Natural killer cell treated with Interleukin-12 subunit alpha and Interleukin-12 subunit beta and Interleukin-15 and Interleukin-18, amount 100 ng/mL, for 72 hours (primary cell): ENCODE measurements around the gene VENTX. TPM values are rescaled to one million over a fixed set of nuclear protein-coding genes. Genes with fewer than 3 reads are reported as not detected.
A peak's percentile ranks its signal among the peaks of the same experiment; 100 is the strongest.
"Not testable (repeated sequence)": the region's sequence is repeated elsewhere in the genome, so short reads cannot be mapped to it uniquely, and the experiment has no call there.

Experiments used
- ATAC-seq, 2 donors: fragments of 150-1000 bp; cut with Tn5 transposase in 1 of 2; sonication (Bioruptor Pico), chemical (Tn5 transposase) in 1 of 2; 2 replicates each; pipeline ENCODE4 v1.10.0; 2021
- DNase-seq: peaks from one replicate; pipeline ENCODE4 v3.0.0; 2022; ENCODE audit warnings: low spot score
- H3K27ac Mint-ChIP-seq, 2 donors: 1 replicate in 1 of 2; 2 replicates in 1 of 2; pipeline ENCODE4 v1.8.0; 2022; ENCODE audit warnings: mixed read lengths in 2 of 2, mild to moderate bottlenecking in 1 of 2, moderate library complexity in 1 of 2
- H3K27me3 Mint-ChIP-seq, 2 donors: 1 replicate in 1 of 2; 2 replicates in 1 of 2; pipeline ENCODE4 v1.8.0; 2022; ENCODE audit warnings: mixed read lengths in 2 of 2
- H3K36me3 Mint-ChIP-seq: one replicate; pipeline ENCODE4 v1.8.0; 2022; ENCODE audit warnings: mixed read lengths
- H3K4me1 Mint-ChIP-seq, 2 donors: 1 replicate in 1 of 2; 2 replicates in 1 of 2; pipeline ENCODE4 v1.8.0; 2022; ENCODE audit warnings: low read depth in 2 of 2, mixed read lengths in 2 of 2, mild to moderate bottlenecking in 1 of 2
- H3K4me3 Mint-ChIP-seq: one replicate; pipeline ENCODE4 v1.8.0; 2022; ENCODE audit warnings: mixed read lengths
- H3K9me3 Mint-ChIP-seq: 2 replicates; pipeline ENCODE4 v1.8.0; 2022; ENCODE audit warnings: mixed read lengths
- total RNA-seq, 2 donors: library from RNA; stranded (reverse); gene quantifications; one replicate each; pipeline ENCODE4 v1.2.3, GENCODE V29; 2022

Gene VENTX
- total RNA-seq, 2 donors from 2014 or later = not detected

DNA sequence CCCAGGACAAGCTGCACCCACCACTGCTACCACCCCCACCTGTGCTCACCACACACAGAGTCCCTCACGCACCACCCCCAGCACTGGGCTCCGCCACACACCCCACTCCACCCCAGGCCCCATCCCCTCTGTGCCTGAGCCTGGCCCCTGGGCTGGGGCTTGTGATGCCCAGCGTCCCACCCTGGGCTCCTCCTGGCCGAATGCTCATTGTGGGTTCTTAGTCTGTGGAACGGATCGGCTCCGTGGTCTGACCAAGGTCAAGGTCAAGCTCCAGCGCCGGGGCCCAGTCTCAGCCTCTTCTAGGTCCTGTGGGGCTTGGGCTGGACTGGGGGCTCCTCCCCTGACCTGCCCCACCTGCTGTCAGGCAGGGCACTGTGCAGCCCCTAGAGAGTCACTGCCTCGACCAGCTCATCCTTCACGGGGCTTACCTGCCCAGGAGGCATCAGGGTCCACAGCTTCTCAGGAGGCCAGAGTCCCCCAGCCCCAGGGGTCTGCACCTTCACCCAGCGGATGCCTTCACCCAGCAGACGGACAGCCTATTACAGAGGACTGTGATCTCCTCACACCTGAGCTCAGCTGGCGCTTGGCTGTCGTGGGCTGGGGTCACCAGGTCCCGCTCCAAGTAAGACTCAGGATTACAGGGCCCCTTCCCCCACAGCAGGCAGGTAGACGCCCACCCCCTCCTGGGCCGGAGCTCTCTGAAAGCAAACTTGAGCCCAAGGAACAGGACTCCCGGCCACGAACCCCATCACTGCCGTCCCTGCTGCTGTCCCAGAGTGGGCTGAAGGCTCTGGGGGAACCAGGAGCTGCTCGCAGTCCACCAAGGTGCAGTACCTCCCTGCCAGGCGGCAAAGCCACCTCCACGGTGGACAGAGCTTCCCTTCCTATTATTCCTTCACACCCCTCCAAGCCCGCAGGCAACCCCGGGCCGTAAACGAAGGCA lies 22.9 kb upstream of the VENTX start:
- Mint-ChIP-seq H3K4me1 (peaks cover 0 to 3% of the 10 kb centered on the region in 2 donors), H3K9me3 (no peaks in the 10 kb centered on the region), H3K27me3 (no peaks in the 10 kb centered on the region), H3K4me3 (no peak overlapping the region), H3K36me3 (no peaks in the 10 kb centered on the region), H3K27ac (no peak overlapping the region)
- peak in 1 of 2 donors; percentile 23 for ATAC-seq
- no peak for DNase-seq

DNA sequence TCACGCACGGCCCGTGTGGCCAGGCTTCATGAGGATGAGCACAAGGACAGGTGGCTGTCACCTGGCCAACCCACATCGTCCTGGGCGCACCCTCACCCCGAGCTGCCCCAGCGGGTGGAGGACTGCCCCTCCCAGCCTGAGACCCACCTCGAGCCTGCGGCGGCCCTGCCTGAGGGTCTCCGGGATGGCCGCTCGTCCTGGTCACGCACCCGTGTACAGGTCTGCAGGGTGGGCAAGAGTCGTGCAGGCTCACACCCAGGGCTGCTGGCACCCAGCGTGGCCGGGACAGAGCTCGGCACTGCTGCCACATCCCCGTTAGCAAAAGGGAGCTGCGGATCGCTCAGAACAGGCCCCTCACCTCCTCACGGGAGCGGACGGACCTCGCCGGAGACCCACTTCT lies 22.1 kb upstream of the VENTX start:
- Mint-ChIP-seq H3K36me3 (no peaks in the 10 kb centered on the region), H3K4me3 (no peak overlapping the region), H3K9me3 (no peaks in the 10 kb centered on the region), H3K4me1 (peaks cover 0 to 3% of the 10 kb centered on the region in 2 donors), H3K27ac (no peak overlapping the region), H3K27me3 (no peaks in the 10 kb centered on the region)
- DNase-seq = no peak
- no peak for ATAC-seq

DNA sequence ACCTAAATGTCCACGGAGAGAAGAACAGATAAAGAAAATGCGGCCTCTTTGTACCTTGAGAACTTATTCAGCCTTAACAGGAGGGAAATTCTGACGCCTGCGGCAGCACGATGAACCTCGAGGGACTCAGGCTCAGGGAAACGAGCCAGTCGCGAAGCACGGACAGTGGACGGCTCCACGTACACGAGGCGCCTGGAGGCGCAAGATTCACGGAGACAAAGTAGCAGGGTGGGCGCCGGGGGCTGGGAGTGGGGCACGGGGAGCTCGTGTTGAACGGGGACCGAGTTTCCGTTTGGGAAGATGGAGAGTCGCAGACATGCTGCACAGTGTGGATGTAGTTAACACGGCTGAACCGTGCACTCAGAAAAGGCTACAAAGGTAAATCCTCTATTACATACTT lies 20.9 kb upstream of the VENTX start:
- peaks cover 0 to 3% of the 10 kb centered on the region in 2 donors for H3K4me1 Mint-ChIP-seq
- peaks cover 8 to 9% of the 10 kb centered on the region in 2 donors for H3K27me3 Mint-ChIP-seq
- no peaks in the 10 kb centered on the region for H3K36me3 Mint-ChIP-seq

DNA sequence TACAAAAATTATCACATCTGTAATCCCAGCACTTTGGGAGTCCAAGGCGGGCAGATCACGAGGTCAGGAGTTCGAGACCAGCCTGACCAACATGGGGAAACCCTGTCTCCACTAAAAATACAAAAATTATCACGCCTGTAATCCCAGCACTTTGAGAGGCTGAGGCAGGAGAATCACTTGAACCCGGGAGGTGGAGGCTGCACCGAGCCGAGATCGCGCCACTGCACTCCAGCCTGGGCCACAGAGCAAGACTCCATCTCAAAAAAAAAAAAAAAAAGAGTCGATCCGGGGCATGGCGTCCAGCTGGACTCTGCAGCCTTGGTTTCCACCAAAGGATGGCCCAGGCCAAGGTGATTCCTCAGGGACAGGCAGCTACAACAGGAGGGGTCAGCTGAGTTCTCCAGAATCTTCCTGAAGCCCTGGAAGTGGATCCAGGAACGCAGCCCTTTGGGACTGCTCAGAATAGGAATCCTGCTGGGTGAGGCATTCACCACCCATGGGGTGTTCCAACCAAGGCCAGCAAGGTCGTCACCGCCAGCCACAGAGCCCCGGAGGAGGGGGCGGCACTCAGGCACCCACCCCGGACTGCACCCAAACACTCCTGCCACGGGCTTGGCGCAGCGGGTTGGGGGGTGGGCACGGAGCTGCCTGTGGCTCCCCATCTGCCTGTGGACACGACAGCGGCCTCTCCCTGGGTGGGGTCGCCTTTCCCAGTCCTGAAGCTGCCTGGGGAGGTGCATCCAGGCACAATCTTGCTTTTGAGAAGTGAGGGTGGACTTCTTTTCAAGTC lies 19.7 kb upstream of the VENTX start:
- Mint-ChIP-seq H3K36me3 (no peaks in the 10 kb centered on the region), H3K27me3 (peaks cover 8 to 9% of the 10 kb centered on the region in 2 donors), H3K4me1 (no peaks in the 10 kb centered on the region), H3K9me3 (no peaks in the 10 kb centered on the region), H3K27ac (no peak overlapping the region), H3K4me3 (no peak overlapping the region)
- no peak for DNase-seq
- peak in 1 of 2 donors; percentile 10 for ATAC-seq

More for the DNA sequence above, 20.9 kb upstream of the VENTX start:
- Mint-ChIP-seq H3K9me3 (no peaks in the 10 kb centered on the region), H3K27ac (no peak overlapping the region), H3K4me3 (no peak overlapping the region)
- no peak for ATAC-seq
- no peak for DNase-seq

DNA sequence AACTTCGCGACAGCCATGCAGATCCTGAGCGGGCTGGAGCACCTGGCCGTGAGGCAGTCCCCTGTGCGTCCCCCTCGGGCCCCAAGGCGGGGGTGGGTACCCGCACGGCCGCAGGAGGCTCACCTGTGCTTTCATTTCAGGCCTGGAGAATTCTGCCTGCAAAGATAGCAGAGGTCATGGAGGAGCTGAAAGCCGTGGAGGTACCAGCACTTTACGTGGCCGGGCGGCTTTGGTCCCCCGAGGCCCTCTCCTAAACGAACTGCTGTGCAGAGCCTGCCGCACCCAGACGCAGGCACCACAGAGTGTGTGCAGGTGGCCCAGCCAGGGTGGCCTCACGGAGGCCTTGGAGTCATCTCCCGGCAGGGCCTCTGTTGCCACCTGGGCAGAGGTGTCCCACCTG lies 18.8 kb upstream of the VENTX start:
- no peak for DNase-seq
- no peak for ATAC-seq
- H3K4me3 Mint-ChIP-seq = no peak overlapping the region
- no peak overlapping the region for H3K27ac Mint-ChIP-seq
- H3K4me1 Mint-ChIP-seq = no peaks in the 10 kb centered on the region
- H3K9me3 Mint-ChIP-seq = no peaks in the 10 kb centered on the region
- peaks cover 8 to 10% of the 10 kb centered on the region in 2 donors for H3K27me3 Mint-ChIP-seq
- H3K36me3 Mint-ChIP-seq = no peaks in the 10 kb centered on the region

DNA sequence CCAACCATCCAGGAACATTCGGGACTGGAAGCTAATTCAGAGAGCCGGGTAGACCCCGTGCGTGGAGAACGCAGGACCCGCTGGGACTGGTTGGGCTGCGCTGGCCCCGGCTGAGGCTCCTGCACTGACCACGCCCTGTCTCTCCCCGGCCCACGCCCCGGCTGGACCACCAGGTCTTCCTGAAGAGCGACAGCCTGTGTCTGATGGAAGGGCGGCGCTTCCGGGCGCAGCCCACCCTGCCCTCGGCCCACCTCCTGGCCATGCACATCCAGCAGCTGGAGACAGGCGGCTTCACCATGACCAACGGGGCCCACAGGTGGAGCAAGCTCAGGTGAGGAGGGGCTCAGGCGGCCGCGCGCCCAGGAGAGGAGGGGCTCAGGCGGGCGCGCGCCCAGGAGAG lies 17.9 kb upstream of the VENTX start:
- Mint-ChIP-seq H3K27ac (no peak overlapping the region), H3K27me3 (peaks cover 8 to 10% of the 10 kb centered on the region in 2 donors), H3K4me1 (no peaks in the 10 kb centered on the region), H3K9me3 (no peaks in the 10 kb centered on the region), H3K4me3 (no peak overlapping the region), H3K36me3 (no peaks in the 10 kb centered on the region)
- DNase-seq (no peak), ATAC-seq (no peak)

DNA sequence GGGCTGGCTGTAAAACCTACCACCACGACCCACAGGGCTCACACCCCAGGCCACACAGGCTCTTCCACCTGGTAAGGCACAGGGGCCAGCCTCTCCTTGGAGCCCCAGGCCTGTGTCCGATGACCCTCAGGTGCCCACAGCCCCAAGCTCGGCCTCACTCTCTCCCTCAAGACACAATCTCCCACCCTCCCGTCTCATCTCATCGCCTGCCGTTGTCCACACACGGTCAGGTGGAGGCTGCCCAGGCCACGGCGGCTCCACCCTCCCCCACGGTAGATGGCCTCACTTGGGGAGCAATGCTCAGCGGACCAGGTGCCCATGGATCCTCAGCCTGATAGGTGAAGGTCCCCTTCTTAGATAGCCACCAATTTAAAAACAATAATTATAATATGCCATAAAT lies 16.3 kb upstream of the VENTX start:
- Mint-ChIP-seq H3K27me3 (peaks cover 8 to 10% of the 10 kb centered on the region in 2 donors), H3K27ac (no peak overlapping the region), H3K4me3 (no peak overlapping the region), H3K4me1 (peaks cover 0 to 2% of the 10 kb centered on the region in 2 donors), H3K36me3 (no peaks in the 10 kb centered on the region), H3K9me3 (no peaks in the 10 kb centered on the region)
- ATAC-seq (peak; percentile 15 to 16), DNase-seq (no peak)

DNA sequence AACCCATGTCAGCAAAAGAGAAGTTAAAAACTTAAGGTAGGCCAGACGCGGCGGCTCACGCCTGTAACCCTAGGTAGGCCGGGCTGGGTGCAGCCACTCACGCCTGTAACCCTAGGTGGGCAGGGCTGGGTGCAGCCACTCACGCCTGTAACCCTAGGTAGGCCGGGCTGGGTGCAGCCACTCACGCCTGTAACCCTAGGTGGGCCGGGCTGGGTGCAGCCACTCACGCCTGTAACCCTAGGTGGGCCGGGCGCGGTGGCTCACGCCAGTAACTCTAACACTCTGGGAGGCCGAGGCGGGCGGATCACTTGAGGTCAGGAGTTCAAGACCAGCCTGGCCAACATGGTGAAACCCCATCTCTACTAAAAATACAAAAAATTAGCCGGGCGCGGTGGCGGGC lies 15.9 kb upstream of the VENTX start:
- H3K27me3 Mint-ChIP-seq = peaks cover 8 to 15% of the 10 kb centered on the region in 2 donors
- H3K4me1 Mint-ChIP-seq, H3K36me3 Mint-ChIP-seq, H3K9me3 Mint-ChIP-seq, ATAC-seq, H3K4me3 Mint-ChIP-seq, DNase-seq, H3K27ac Mint-ChIP-seq: not testable (repeated sequence)

DNA sequence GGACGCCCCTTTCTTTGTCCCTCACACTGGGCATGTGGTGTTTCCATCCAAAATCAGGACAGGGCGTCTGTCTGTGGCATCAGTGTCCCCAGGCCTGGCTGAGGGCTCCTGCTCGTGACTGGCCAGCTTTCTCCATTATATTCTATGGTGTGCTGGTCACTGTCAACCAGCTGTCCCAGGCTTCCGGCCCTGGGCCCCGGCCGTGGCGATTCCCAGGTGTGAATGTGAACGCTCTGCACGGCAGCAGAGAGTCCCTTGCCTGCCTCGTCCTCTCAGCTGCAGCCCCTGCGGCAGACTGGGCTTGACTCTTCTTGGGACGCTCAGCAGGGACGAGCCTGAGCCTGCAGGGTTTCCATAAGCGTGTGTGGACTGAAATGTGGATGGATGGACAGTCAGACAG lies 13.6 kb upstream of the VENTX start:
- Mint-ChIP-seq H3K27ac (no peak overlapping the region), H3K4me3 (no peak overlapping the region), H3K9me3 (no peaks in the 10 kb centered on the region), H3K27me3 (peaks cover 19 to 27% of the 10 kb centered on the region in 2 donors), H3K4me1 (peaks cover 0 to 5% of the 10 kb centered on the region in 2 donors), H3K36me3 (no peaks in the 10 kb centered on the region)
- DNase-seq = no peak
- no peak for ATAC-seq

DNA sequence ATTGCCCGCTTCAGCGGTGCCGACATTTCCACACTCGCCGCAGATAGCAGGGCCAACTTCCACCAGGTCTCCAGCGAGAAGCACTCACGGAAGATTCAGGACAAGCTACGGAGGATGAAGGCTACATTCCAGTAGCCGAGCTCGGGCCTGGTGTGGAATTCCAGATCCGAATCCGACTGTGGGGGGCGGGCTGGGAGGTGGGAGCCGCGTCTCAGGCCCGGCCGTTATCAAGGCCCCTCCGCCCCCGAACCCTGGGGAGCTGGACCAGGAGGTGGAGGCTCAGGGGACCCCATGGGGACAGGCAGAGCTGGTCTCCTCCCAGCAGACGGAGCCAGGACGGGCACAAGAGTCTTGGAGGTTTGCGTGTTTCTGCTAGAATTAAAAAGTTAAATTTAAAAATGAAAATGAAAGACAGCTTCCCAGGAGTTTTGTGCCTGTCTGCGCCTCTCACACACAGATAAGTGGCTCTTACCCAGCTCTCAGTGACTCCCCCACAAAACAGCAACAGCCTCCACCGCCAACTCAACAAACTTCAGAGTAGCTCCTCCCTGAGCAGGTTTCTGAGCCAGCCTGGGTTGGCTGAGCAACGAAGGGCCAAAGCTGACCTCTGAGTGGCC lies 12.8 kb upstream of the VENTX start:
- H3K4me3 Mint-ChIP-seq = no peak overlapping the region
- DNase-seq (no peak), ATAC-seq (peak in 1 of 2 donors; percentile 8)
- no peaks in the 10 kb centered on the region for H3K36me3 Mint-ChIP-seq
- peaks cover 0 to 9% of the 10 kb centered on the region in 2 donors for H3K4me1 Mint-ChIP-seq
- no peak overlapping the region for H3K27ac Mint-ChIP-seq
- H3K27me3 Mint-ChIP-seq = peaks cover 24 to 31% of the 10 kb centered on the region in 2 donors
- no peaks in the 10 kb centered on the region for H3K9me3 Mint-ChIP-seq

DNA sequence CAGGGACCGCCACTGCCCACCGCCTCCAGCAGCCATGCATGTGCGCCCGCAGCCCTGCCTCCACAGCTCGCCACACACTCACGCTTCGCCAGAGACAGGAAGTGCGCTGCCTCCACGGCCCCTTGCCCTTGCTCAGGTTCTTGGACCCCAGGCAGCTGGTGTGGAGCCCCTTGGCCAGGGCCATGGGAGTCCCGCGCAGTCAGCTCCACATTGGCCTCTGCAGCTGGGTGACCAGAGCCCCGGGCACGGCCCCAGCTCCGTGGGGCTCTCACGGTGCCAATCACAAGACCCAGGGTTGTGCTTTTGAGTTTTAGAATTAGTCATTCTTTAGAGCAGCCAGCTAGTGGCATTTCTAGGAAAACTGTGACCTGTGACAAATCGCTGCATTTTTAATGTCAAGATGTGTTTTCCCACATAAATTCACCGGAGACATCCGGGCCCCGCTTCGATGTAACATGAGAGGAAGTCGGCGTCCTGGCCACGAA lies 11.9 kb upstream of the VENTX start:
- Mint-ChIP-seq H3K36me3 (no peaks in the 10 kb centered on the region), H3K4me1 (peaks cover 0 to 9% of the 10 kb centered on the region in 2 donors), H3K27ac (no peak overlapping the region), H3K9me3 (no peaks in the 10 kb centered on the region), H3K27me3 (peaks cover 22 to 31% of the 10 kb centered on the region in 2 donors), H3K4me3 (no peak overlapping the region)
- ATAC-seq = peak; percentile 27 to 46
- DNase-seq = no peak

DNA sequence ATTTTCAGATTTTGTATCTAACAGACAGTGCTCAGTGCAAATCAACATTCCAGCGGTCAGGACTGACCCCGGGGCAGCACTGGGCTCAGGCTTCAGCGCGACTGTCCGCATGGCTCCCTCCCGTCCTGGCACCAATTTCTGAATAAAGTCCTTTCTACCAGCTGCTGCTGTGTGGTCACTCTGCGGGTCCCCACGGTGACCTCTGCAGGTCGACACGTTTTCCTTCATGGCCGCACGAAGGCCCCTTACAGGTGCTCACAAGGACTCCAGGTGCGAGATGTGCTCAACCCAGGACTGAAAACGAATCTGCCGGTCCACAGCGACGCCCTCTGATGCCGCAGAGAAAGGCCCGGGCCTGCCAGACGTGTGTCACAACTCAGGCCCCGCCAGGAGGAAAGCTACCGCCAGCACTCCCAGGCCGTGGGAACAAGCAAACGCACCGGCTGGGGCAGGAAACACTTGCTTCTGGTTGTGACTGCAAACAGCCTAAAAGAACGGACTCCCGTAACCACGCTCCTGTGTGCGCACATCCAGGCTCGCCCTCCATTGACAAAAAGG lies 11.3 kb upstream of the VENTX start:
- no peak overlapping the region for H3K4me3 Mint-ChIP-seq
- no peaks in the 10 kb centered on the region for H3K9me3 Mint-ChIP-seq
- no peaks in the 10 kb centered on the region for H3K36me3 Mint-ChIP-seq
- H3K4me1 Mint-ChIP-seq = peaks cover 0 to 9% of the 10 kb centered on the region in 2 donors
- no peak for DNase-seq
- H3K27me3 Mint-ChIP-seq = peaks cover 16 to 25% of the 10 kb centered on the region in 2 donors
- H3K27ac Mint-ChIP-seq = no peak overlapping the region
- no peak for ATAC-seq

DNA sequence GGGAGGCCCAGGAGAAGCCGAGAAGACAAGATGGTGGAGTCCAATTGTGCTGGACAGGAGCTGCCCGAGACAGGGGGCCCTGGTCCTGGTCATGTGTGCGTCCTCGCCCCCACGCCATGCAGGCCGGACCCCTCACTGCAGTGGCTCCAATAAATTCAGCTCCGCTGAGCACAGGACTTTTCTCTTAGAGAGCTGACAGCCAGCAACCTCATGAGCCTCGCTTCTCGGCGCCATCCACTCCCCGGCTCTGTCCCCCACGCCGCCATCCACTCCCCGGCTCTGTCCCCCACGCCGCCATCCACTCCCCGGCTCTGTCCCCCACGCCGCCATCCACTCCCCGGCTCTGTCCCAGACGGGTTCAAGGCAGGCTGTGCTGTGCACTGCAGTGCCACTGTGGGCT lies 10.4 kb upstream of the VENTX start:
- peaks cover 0 to 9% of the 10 kb centered on the region in 2 donors for H3K4me1 Mint-ChIP-seq
- no peaks in the 10 kb centered on the region for H3K36me3 Mint-ChIP-seq
- H3K4me3 Mint-ChIP-seq = no peak overlapping the region
- ATAC-seq (no peak), DNase-seq (no peak)
- H3K27ac Mint-ChIP-seq = no peak overlapping the region
- H3K27me3 Mint-ChIP-seq = peaks cover 15 to 29% of the 10 kb centered on the region in 2 donors
- no peaks in the 10 kb centered on the region for H3K9me3 Mint-ChIP-seq
